ENCODE data around the gene CTNNA2. TPM values are rescaled to one million over a fixed set of nuclear protein-coding genes. Genes with fewer than 3 reads are reported as not detected.

CTNNA2 gene
- total RNA-seq, 1 experiment from 2014 or later = 5.5 TPM

- Histone ChIP-seq H2BK15ac (ENCODE audit: low read depth, low read length) (no peak overlapping the region), H3K56ac (ENCODE audit: insufficient read length, low read depth, low read length) (no peak overlapping the region), H3K18ac (ENCODE audit: insufficient read length, low read depth, low read length) (no peak overlapping the region), H2BK20ac (ENCODE audit: low read depth, low read length, poor library complexity, severe bottlenecking) (no peak overlapping the region), H3K27ac (ENCODE audit: insufficient read length, low read depth, low read length) (peak overlapping the region; percentile 96), H2BK12ac (ENCODE audit: insufficient read length, low read depth, low read length) (no peak overlapping the region), H4K20me1 (ENCODE audit: control insufficient read depth, insufficient read depth, insufficient read length) (no peaks in the 10 kb centered on the region), H3K23me2 (ENCODE audit: insufficient read length, low read depth, low read length, poor library complexity, severe bottlenecking) (no peaks in the 10 kb centered on the region), H3K4me1 (ENCODE audit: insufficient read depth, low read length) (peaks cover 9% of the 10 kb centered on the region), H4K8ac (replicated peaks; ENCODE audit: insufficient read length, low read depth, low read length) (no peak overlapping the region), H3K4me2 (ENCODE audit: insufficient read depth, insufficient read length, low read length) (no peak overlapping the region), H3K27me3 (ENCODE audit: insufficient read depth, low read length) (no peaks in the 10 kb centered on the region), H3K79me2 (ENCODE audit: insufficient read depth, low read length) (no peaks in the 10 kb centered on the region), H3K14ac (ENCODE audit: insufficient read depth, low read length) (no peak overlapping the region), H3T11ph (ENCODE audit: low read length) (peak overlapping the region; percentile 80), H4K5ac (ENCODE audit: insufficient read length, low read depth, low read length) (no peak overlapping the region), H2AFZ (ENCODE audit: low read length) (peak overlapping the region; percentile 76), H3K4ac (ENCODE audit: low read depth, low read length) (no peak overlapping the region), H2BK5ac (ENCODE audit: insufficient read length, low read length) (no peak overlapping the region), H2BK120ac (ENCODE audit: low read depth, low read length, poor library complexity, severe bottlenecking) (no peak overlapping the region), H2AK5ac (ENCODE audit: insufficient read length, low read length) (no peak overlapping the region), H3K79me1 (ENCODE audit: insufficient read depth, low read depth, low read length, poor library complexity, severe bottlenecking) (no peaks in the 10 kb centered on the region), H3K9ac (ENCODE audit: extremely low read depth, insufficient read length, low read length) (peak overlapping the region; percentile 20), H3K23ac (ENCODE audit: insufficient read length, low read depth, low read length) (no peak overlapping the region), H3K9me3 (ENCODE audit: control insufficient read depth, low read depth, low read length) (no peaks in the 10 kb centered on the region), H4K91ac (ENCODE audit: insufficient read length, low read depth, low read length) (no peak overlapping the region)
- Mint-ChIP-seq H3K36me3 (ENCODE audit: insufficient read depth in 1 of 3, low read depth in 3 of 3) (peaks cover 0 to 5% (median 2%) of the 10 kb centered on the region in 3 experiments; a peak in 2 of 7 replicates), H3K27me3 (ENCODE audit: low read depth) (no peaks in the 10 kb centered on the region), H3K4me1 (peaks cover 44 to 51% of the 10 kb centered on the region in 2 experiments), H3K4me3 (no peak overlapping the region), H3K27ac (peak overlapping the region; percentile 88 to 99 (median 97)), H3K9me3 (no peaks in the 10 kb centered on the region; a peak in 1 of 5 replicates)
- no peak for DNase-seq
- TF ChIP-seq CTCF (conservative IDR thresholded peaks at IDR 0.05) = no peak
- WGBS (ENCODE audit: extremely low coverage, insufficient read length, low lambda C conversion rate) = no CpG with 5 or more reads among the region's 3 CpGs
Measured at GRCh38 chr2:79831961-79832360, 319.1 kb downstream of the CTNNA2 start.

Data from H9 (cell line).